ENCODE measurements around the gene SPEF2.

The SPEF2 gene

GRCh38 chr5:35789732-35790456 is 172.2 kb downstream of the SPEF2 start:
- TF ChIP-seq TAF1 (IDR thresholded peaks at IDR 0.05; ENCODE audit: borderline replicate concordance, low read depth, low read length), result no peak
- TF ChIP-seq POLR2AphosphoS5 (IDR thresholded peaks at IDR 0.05; ENCODE audit: low read depth, low read length), result no peak
- TF ChIP-seq POLR2A (IDR thresholded peaks at IDR 0.05; ENCODE audit: low read depth, low read length), result no peak
- FAIRE-seq, result no peak
- DNase-seq (ENCODE audit: insufficient read length), result no peak

GRCh38 chr5:35790457-35790822 is 172.8 kb downstream of the SPEF2 start:
- DNase-seq (ENCODE audit: insufficient read length), result no peak
- FAIRE-seq, result no peak
- TF ChIP-seq POLR2AphosphoS5 (IDR thresholded peaks at IDR 0.05; ENCODE audit: low read depth, low read length) (no peak), TAF1 (IDR thresholded peaks at IDR 0.05; ENCODE audit: borderline replicate concordance, low read depth, low read length) (no peak), POLR2A (IDR thresholded peaks at IDR 0.05; ENCODE audit: low read depth, low read length) (no peak)

- no peak for TF ChIP-seq POLR2A (IDR thresholded peaks at IDR 0.05; ENCODE audit: low read depth, low read length)
- TF ChIP-seq POLR2AphosphoS5 (IDR thresholded peaks at IDR 0.05; ENCODE audit: low read depth, low read length), result no peak
- no peak for TF ChIP-seq TAF1 (IDR thresholded peaks at IDR 0.05; ENCODE audit: borderline replicate concordance, low read depth, low read length)
- FAIRE-seq (no peak), DNase-seq (ENCODE audit: insufficient read length) (no peak)
Observed at GRCh38 chr5:35794328-35794619, 176.6 kb downstream of the SPEF2 start.

GRCh38 chr5:35794684-35795375 is 177.2 kb downstream of the SPEF2 start:
- no peak for FAIRE-seq
- DNase-seq (ENCODE audit: insufficient read length), result no peak
- no peak for TF ChIP-seq POLR2AphosphoS5 (IDR thresholded peaks at IDR 0.05; ENCODE audit: low read depth, low read length)

GRCh38 chr5:35799181-35799580 is 181.5 kb downstream of the SPEF2 start:
- FAIRE-seq (no peak), DNase-seq (ENCODE audit: insufficient read length) (no peak)
- TF ChIP-seq TAF1 (IDR thresholded peaks at IDR 0.05; ENCODE audit: borderline replicate concordance, low read depth, low read length) (no peak), POLR2AphosphoS5 (IDR thresholded peaks at IDR 0.05; ENCODE audit: low read depth, low read length) (no peak), POLR2A (IDR thresholded peaks at IDR 0.05; ENCODE audit: low read depth, low read length) (no peak)

- FAIRE-seq, result no peak
- no peak for DNase-seq (ENCODE audit: insufficient read length)
- TF ChIP-seq TAF1 (IDR thresholded peaks at IDR 0.05; ENCODE audit: borderline replicate concordance, low read depth, low read length) (no peak), POLR2AphosphoS5 (IDR thresholded peaks at IDR 0.05; ENCODE audit: low read depth, low read length) (no peak), POLR2A (IDR thresholded peaks at IDR 0.05; ENCODE audit: low read depth, low read length) (no peak)
Observed at GRCh38 chr5:35799753-35800152, 182.1 kb downstream of the SPEF2 start.

GRCh38 chr5:35803191-35803651 is 185.6 kb downstream of the SPEF2 start:
- TF ChIP-seq POLR2AphosphoS5 (IDR thresholded peaks at IDR 0.05; ENCODE audit: low read depth, low read length) (no peak), TAF1 (IDR thresholded peaks at IDR 0.05; ENCODE audit: borderline replicate concordance, low read depth, low read length) (no peak), POLR2A (IDR thresholded peaks at IDR 0.05; ENCODE audit: low read depth, low read length) (no peak)
- DNase-seq (ENCODE audit: insufficient read length) (no peak), FAIRE-seq (no peak)

- no peak for DNase-seq (ENCODE audit: insufficient read length)
- no peak for TF ChIP-seq POLR2AphosphoS5 (IDR thresholded peaks at IDR 0.05; ENCODE audit: low read depth, low read length)
- no peak for TF ChIP-seq POLR2A (IDR thresholded peaks at IDR 0.05; ENCODE audit: low read depth, low read length)
- no peak for FAIRE-seq
Observed at GRCh38 chr5:35804201-35804653, 186.6 kb downstream of the SPEF2 start.

- DNase-seq (ENCODE audit: insufficient read length) (no peak), FAIRE-seq (no peak)
- no peak for TF ChIP-seq POLR2AphosphoS5 (IDR thresholded peaks at IDR 0.05; ENCODE audit: low read depth, low read length)
- no peak for TF ChIP-seq TAF1 (IDR thresholded peaks at IDR 0.05; ENCODE audit: borderline replicate concordance, low read depth, low read length)
- no peak for TF ChIP-seq POLR2A (IDR thresholded peaks at IDR 0.05; ENCODE audit: low read depth, low read length)
Observed at GRCh38 chr5:35804841-35805240, 187.2 kb downstream of the SPEF2 start.

- no peak for DNase-seq (ENCODE audit: insufficient read length)
- no peak for TF ChIP-seq TAF1 (IDR thresholded peaks at IDR 0.05; ENCODE audit: borderline replicate concordance, low read depth, low read length)
- TF ChIP-seq POLR2AphosphoS5 (IDR thresholded peaks at IDR 0.05; ENCODE audit: low read depth, low read length), result no peak
- TF ChIP-seq POLR2A (IDR thresholded peaks at IDR 0.05; ENCODE audit: low read depth, low read length), result no peak
- no peak for FAIRE-seq
Observed at GRCh38 chr5:35810601-35811000, 192.9 kb downstream of the SPEF2 start.

- no peak for FAIRE-seq
- DNase-seq (ENCODE audit: insufficient read length), result no peak
- TF ChIP-seq POLR2A (IDR thresholded peaks at IDR 0.05; ENCODE audit: low read depth, low read length), result no peak
Observed at GRCh38 chr5:35811108-35811741, 193.6 kb downstream of the SPEF2 start.

GRCh38 chr5:35813521-35813920 is 195.9 kb downstream of the SPEF2 start:
- FAIRE-seq (no peak), DNase-seq (ENCODE audit: insufficient read length) (no peak)
- TF ChIP-seq POLR2AphosphoS5 (IDR thresholded peaks at IDR 0.05; ENCODE audit: low read depth, low read length), result no peak
- TF ChIP-seq POLR2A (IDR thresholded peaks at IDR 0.05; ENCODE audit: low read depth, low read length), result no peak
- TF ChIP-seq TAF1 (IDR thresholded peaks at IDR 0.05; ENCODE audit: borderline replicate concordance, low read depth, low read length), result no peak

Measured in GM12892 (cell line).